Measurements from ENCODE around the gene WDR62. TPM values are rescaled to one million over a fixed set of nuclear protein-coding genes. Genes with fewer than 3 reads are reported as not detected.

The WDR62 gene
- total and polyA plus RNA-seq, 8 donors, result 3.7 to 6.7 (median 4.4) TPM

DNA sequence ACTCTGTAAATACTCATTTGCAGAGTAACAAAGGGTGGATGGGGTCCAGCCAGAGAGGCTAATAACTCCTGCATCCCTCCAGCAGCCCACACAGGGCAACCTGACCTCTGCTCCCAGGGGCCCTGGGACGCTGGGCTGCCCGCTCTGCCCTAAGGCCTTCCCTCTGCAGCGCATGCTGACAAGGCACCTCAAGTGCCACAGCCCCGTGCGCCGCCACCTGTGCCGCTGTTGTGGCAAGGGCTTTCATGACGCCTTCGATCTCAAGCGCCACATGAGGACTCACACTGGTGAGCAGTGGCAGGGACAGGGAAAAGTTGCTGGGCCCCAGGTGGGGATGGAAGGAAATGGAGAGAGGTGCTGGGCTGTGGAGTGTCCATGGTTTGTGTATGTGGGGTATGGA lies 58.0 kb downstream of the WDR62 start:
- Histone ChIP-seq H3K36me3 (peaks cover 0 to 36% of the 10 kb centered on the region in 2 donors), H3K27me3 (no peaks in the 10 kb centered on the region), H3K27ac (no peak overlapping the region), H3K4me3 (no peak overlapping the region), H3K9me3 (no peaks in the 10 kb centered on the region), H3K4me1 (peaks cover 12 to 35% of the 10 kb centered on the region in 2 donors)
- ATAC-seq, result no peak
- DNase-seq, result no peak
- intact Hi-C loops (cut with DNase I), result no loop called here
- TF ChIP-seq, protein P1, sequence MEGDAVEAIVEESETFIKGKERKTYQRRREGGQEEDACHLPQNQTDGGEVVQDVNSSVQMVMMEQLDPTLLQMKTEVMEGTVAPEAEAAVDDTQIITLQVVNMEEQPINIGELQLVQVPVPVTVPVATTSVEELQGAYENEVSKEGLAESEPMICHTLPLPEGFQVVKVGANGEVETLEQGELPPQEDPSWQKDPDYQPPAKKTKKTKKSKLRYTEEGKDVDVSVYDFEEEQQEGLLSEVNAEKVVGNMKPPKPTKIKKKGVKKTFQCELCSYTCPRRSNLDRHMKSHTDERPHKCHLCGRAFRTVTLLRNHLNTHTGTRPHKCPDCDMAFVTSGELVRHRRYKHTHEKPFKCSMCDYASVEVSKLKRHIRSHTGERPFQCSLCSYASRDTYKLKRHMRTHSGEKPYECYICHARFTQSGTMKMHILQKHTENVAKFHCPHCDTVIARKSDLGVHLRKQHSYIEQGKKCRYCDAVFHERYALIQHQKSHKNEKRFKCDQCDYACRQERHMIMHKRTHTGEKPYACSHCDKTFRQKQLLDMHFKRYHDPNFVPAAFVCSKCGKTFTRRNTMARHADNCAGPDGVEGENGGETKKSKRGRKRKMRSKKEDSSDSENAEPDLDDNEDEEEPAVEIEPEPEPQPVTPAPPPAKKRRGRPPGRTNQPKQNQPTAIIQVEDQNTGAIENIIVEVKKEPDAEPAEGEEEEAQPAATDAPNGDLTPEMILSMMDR (IDR thresholded peaks at IDR 0.05), result no peak

DNA sequence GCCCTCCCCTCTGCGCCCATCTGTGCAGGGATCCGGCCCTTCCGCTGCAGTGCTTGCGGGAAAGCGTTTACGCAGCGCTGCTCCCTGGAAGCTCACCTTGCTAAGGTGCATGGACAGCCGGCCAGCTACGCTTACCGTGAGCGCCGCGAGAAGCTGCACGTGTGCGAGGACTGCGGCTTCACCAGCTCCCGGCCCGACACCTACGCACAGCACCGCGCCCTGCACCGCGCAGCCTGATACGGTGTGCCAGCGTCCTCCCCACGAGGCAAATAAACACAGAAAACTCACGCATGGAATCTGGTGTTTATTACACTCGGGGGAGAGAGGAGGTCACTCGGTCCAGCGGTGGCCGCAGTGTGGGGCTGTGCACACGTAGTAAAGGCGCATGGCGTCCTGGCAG lies 58.7 kb downstream of the WDR62 start:
- TF ChIP-seq, protein P1 (IDR thresholded peaks at IDR 0.05), result no peak
- H3K4me3 ChIP-seq, result peak overlapping the region in 1 of 2 donors; percentile 77
- H3K27ac ChIP-seq, result no peak overlapping the region
- peaks cover 12 to 35% of the 10 kb centered on the region in 2 donors for H3K4me1 ChIP-seq
- H3K36me3 ChIP-seq, result peaks cover 0 to 44% of the 10 kb centered on the region in 2 donors
- intact Hi-C loops (cut with DNase I), result no loop called here
- DNase-seq (no peak), ATAC-seq (no peak)
- H3K9me3 ChIP-seq, result no peaks in the 10 kb centered on the region
- H3K27me3 ChIP-seq, result no peaks in the 10 kb centered on the region

DNA sequence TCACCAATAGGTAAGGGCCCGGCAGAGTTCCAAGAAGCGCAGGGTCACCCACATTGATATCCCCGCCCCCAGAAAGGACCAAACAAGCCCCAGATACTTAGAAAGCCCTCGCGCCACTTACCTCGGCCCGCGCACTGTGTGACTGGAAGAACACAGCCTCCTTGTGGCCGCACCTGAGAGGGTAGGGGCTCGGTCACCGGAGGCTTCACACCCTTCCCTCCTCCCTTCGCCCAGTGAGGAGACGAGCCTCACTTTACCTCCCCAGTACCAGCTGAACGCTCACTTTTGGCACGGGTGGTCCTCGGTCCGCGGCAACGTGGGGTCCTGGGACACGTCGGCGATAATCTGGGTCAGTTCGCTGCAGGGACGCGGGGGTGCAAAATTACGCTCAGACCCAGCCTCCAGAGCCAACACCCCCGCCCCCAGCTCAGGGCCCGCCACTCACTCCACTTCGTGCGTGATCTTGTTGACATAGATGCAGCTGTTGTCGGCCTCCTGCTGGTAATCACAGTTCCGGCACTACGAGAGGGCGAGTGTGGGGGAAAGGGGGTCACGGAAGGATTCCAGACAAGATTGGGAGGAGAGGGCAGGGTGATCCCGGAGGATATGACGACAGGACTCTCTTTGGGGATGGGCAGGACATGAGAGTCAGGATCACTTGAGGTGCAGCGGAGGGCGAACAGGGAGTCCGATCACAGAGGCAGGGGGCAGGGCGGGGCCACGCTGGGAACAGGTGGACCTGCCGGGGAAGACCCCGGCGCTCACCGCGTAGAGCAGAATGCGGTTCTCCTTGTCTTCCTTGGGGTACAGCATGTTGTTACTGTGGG lies 59.4 kb downstream of the WDR62 start:
- peak in 3 of 4 donors; percentile 31 to 83 (median 46) for DNase-seq
- peak overlapping the region; percentile 76 to 94 for H3K27ac ChIP-seq
- intact Hi-C loops (cut with DNase I), result no loop called here

DNA sequence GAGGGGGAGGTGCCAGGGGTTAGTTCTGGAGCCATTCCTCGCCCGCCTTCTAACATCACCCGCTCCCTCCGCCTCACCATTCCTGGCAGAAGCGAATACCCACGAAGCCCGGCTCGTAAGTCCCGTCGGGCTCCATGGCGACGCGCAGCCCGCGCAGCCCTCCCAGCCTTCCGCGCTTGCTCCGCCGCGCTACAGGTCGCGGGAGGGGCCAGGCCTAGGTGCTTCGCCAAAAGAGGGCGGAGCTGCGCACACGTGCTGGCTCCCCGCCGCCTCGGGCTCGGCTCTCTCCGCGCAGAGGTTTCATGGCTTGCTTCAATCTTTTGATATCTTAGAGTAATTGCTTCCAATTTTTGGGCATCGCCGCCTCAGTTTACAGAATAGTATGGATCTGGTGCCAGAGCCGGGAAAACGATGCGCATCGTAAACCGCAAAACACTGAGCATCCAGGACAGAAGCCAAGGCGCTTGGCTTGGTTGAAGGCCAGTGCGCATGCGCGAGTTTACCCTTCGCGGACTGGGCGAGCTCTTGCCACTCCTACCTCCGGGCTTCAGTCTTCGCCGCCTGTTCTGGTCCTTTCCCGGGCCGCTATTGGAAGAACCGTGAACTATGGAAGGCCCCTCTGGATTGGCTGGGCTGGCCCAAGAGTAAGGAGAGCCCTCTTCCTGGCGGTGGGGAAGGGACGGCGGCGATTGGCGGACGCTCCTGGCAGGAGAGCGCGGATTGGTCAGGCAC lies 60.2 kb downstream of the WDR62 start, which contains the start of gene POLR2I:
Gene POLR2I, minus strand, starts transcription at position 155 of the 732 bp plus-strand sequence. Its CDS starts 19 bp downstream, at position 136.
- peak; percentile 96 to 100 (median 100) for DNase-seq
- peak; percentile 93 for ATAC-seq
- Histone ChIP-seq H3K4me1 (peaks cover 12 to 35% of the 10 kb centered on the region in 2 donors), H3K36me3 (peaks cover 0 to 57% of the 10 kb centered on the region in 2 donors), H3K27ac (peak within 1 kb of the TSS; percentile 76 to 94), H3K27me3 (no peaks in the 10 kb centered on the region), H3K9me3 (no peaks in the 10 kb centered on the region), H3K4me3 (peak within 1 kb of the TSS; percentile 77 to 78)
- intact Hi-C loops (cut with DNase I), result no loop called here
- TF ChIP-seq, protein P1 (IDR thresholded peaks at IDR 0.05), result no peak

More for the DNA sequence above, 59.4 kb downstream of the WDR62 start:
- H3K36me3 ChIP-seq, result peaks cover 0 to 51% of the 10 kb centered on the region in 2 donors
- ATAC-seq, result peak; percentile 2
- H3K27me3 ChIP-seq, result no peaks in the 10 kb centered on the region
- H3K4me3 ChIP-seq, result peak overlapping the region; percentile 77 to 78
- TF ChIP-seq, protein P1 (IDR thresholded peaks at IDR 0.05), result no peak
- no peaks in the 10 kb centered on the region for H3K9me3 ChIP-seq
- peaks cover 12 to 35% of the 10 kb centered on the region in 2 donors for H3K4me1 ChIP-seq

All from left lung (tissue), 10 donors.